Measurements from ENCODE around the gene SAMHD1.

The SAMHD1 gene

DNA sequence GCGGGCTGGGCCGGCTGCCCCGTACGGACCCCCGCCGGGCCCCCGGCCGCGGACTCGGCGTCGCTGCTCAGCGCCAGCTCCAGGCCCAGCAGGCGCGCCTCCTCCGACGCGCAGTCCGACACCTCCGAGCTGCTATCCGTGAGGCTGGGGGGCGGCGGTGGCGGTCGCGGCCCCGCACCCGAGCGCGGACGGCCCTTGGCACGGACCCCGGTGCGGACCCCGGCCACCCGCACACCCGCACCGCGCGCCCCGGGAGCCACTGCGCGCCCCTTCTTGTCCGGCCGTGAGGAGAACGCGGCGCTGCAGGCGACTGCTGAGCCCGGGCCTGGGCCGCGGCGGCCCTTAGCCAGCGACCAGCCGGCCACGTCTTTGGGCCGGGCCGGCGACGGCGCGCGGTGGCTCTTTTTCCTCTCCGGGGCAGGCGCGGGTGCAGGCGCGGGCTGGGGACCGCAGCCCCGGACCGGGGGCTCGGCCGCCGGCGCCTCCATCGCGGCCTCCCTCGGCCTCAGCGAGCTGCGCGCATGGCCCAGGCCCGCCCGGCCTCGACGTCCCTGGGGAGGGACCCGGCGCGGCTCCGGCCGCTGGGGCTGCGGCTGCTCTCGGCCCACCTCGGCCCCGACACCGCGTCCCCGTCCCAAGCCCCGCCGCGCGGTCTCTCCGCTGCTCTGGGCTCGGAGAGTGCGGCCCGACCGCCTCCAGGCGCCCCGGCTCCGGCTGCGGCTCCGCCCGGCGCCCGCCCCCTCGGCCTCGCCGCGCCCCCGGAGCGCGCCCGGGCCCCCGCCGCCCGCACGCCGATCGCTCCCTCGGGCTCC is 88.4 kb downstream of the SAMHD1 start:
- H3K4me3 ChIP-seq (ENCODE audit: control insufficient read depth, low read depth, low read length), result peak overlapping the region; percentile 75
- DNase-seq (ENCODE audit: low read depth), result no peak
- TF ChIP-seq, protein P1, sequence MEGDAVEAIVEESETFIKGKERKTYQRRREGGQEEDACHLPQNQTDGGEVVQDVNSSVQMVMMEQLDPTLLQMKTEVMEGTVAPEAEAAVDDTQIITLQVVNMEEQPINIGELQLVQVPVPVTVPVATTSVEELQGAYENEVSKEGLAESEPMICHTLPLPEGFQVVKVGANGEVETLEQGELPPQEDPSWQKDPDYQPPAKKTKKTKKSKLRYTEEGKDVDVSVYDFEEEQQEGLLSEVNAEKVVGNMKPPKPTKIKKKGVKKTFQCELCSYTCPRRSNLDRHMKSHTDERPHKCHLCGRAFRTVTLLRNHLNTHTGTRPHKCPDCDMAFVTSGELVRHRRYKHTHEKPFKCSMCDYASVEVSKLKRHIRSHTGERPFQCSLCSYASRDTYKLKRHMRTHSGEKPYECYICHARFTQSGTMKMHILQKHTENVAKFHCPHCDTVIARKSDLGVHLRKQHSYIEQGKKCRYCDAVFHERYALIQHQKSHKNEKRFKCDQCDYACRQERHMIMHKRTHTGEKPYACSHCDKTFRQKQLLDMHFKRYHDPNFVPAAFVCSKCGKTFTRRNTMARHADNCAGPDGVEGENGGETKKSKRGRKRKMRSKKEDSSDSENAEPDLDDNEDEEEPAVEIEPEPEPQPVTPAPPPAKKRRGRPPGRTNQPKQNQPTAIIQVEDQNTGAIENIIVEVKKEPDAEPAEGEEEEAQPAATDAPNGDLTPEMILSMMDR (conservative IDR thresholded peaks at IDR 0.05; ENCODE audit: control insufficient read depth, insufficient read depth, low read depth, low read length), result no peak

DNA sequence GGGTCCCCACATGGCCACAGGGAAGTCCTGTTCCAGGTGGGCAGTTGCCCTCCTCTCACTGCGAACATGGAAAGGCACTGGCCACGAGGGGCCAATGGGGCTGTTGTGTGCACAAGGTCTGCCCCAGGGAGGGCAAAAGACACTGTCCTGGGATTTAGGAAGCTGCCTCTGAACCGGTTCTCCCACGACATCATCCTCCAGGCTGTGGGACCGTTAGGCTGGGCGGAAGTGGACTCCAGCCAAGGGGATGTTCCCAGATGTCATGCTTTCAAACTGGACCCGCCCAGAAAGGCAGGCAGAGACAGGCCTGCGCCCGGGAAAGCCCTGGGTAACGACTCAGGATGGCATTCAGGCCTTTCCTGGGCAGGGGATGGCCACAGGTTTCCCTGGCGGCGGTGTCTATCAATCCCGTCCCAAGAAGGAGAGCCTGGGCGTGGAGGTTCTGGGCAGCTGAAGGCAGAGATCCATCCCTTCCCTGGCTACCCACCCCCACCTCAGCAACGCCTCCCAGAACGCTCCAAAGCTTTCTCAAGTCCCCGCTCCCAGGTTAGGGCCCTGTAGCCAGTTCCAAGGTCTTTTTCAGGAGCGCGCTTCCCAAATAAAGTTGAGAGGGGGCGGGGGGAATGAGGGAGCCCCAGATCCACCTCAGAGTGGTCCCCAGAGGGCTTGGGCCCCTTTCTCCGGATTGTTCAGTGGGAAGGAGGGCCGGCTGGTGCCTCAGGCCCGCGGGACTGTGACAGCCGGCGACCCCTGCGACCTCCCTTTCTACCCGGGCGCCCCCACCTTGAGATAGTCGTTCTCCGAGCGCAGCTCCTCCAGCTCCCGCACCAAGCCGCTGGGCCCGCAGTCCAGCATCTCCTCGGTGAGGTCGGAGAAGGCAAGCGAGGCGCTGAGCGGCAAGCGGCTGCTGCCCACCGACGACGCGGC is 89.4 kb downstream of the SAMHD1 start:
- DNase-seq (ENCODE audit: low read depth), result peak; percentile 91
- peak overlapping the region; percentile 75 for H3K4me3 ChIP-seq (ENCODE audit: control insufficient read depth, low read depth, low read length)
- TF ChIP-seq, protein P1 (conservative IDR thresholded peaks at IDR 0.05; ENCODE audit: control insufficient read depth, insufficient read depth, low read depth, low read length), result no peak

DNA sequence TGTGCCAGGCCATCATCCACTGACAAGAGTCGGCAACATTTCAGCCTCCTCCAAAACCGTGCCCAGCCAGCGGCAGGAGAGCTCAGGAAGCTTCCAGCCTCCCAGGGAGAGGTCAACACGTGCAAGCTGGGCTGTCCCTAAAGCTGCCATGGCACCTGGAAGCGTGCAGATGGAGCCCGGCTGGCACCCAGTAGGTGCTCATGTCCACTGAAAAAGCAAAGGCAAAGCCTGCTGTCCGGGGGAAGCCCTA is 90.0 kb downstream of the SAMHD1 start:
- TF ChIP-seq, protein P1 (conservative IDR thresholded peaks at IDR 0.05; ENCODE audit: control insufficient read depth, insufficient read depth, low read depth, low read length), result no peak
- H3K4me3 ChIP-seq (ENCODE audit: control insufficient read depth, low read depth, low read length), result peak overlapping the region; percentile 75
- no peak for DNase-seq (ENCODE audit: low read depth)

DNA sequence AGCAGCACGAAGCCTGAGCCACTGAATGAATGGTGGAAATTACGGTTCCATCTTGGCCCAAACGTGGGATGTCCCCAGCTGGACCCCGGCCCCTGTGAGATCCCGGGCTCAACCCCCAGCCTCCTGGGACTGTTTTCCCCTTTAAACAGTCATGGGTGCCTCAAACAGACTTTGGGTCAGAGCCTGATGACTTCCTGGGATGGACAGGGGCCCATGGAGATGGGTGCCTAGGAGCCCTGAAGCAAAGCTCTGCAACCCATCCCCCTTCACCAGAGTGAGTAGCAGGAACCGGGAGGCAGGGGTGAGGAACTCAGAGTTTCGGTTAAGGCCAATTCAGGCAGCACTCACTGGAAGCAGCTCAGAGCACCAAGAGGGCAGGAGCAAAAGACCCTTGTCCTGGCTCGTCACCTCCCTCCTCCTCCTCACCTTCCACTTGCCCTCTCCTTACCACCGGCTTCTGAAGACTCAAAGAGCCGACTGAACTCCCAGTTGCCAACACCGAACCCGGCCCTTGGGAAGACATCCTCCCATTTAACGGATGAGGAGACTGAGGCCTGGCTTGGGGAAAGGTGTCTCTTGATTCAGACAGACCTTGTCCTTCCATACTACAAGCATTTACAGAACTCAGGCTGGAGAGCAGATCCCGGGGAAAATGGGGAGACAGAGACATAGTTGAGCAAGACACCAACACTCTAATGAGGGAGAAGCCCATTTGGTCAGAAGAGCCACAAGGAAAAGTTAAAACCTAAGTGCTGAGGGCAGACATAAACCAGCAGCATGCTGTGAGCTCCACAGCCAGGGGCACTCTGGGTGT is 90.5 kb downstream of the SAMHD1 start:
- DNase-seq (ENCODE audit: low read depth), result no peak
- TF ChIP-seq, protein P1 (conservative IDR thresholded peaks at IDR 0.05; ENCODE audit: control insufficient read depth, insufficient read depth, low read depth, low read length), result no peak
- peak overlapping the region; percentile 75 for H3K4me3 ChIP-seq (ENCODE audit: control insufficient read depth, low read depth, low read length)

DNA sequence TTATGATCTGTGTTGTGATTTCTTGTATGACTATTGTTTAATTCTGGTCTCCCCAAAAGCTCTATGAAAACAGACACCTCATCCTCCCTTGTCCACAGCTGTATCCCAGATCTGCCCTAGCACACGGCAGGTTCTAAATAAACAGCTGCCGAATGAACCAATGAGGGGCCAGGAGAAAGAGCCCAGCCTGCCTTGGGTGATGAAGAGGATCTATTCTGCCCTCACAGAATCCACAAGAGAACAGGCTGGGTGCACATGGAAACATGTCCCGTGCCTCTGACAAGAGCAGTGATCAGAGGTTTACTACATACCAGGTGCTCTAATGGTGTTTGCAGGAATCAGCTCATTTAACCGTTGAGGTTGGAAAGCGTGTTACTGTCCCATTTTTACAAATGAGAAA is 91.2 kb downstream of the SAMHD1 start:
- TF ChIP-seq, protein P1 (conservative IDR thresholded peaks at IDR 0.05; ENCODE audit: control insufficient read depth, insufficient read depth, low read depth, low read length), result no peak
- H3K4me3 ChIP-seq (ENCODE audit: control insufficient read depth, low read depth, low read length), result peak overlapping the region; percentile 75

DNA sequence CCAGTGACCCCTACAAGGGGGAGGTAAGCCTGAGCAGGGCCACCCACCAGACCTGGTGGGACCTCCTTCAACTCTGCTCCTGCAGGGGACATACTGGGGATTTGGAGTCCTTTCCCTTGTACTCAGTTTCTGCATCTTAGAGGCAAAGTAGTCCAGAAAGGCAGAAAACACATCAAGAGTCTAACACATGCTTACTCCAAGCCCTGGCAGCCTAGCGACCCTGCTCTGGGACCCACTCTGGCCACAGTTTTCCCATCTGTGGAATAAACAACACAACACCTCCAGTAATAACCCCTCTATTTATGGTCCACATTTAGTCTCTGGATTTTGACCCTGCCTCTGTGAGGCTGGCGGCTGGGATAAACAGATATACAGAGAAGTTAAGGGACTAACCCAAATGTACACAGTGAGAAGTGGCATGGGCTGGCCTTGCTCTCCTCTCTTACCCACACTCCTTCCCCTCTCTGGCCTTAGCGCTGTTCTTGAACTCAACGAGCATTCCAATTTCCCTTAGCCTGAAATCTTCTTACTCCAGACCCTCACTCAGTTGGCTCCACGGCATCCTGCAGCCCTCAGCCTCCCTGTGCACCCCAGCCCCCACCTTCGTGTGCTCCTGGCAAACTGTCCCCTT is 91.7 kb downstream of the SAMHD1 start:
- no peak overlapping the region for H3K4me3 ChIP-seq (ENCODE audit: control insufficient read depth, low read depth, low read length)
- no peak for DNase-seq (ENCODE audit: low read depth)
- TF ChIP-seq, protein P1 (conservative IDR thresholded peaks at IDR 0.05; ENCODE audit: control insufficient read depth, insufficient read depth, low read depth, low read length), result no peak

More for the DNA sequence above, 91.2 kb downstream of the SAMHD1 start:
- DNase-seq (ENCODE audit: low read depth), result peak; percentile 40
